Lower leg skin (tissue), 4 donors: ENCODE data around the gene SH3TC2. TPM values are rescaled to one million over a fixed set of nuclear protein-coding genes. Genes with fewer than 3 reads are reported as not detected.
"Not testable (repeated sequence)": the region's sequence is repeated elsewhere in the genome, so short reads cannot be mapped to it uniquely, and the experiment has no call there.

Experiments used
- DNase-seq, 2 donors: peaks; one replicate each; pipeline ENCODE4 v3.0.0-alpha.2; 2019; ENCODE audit warnings: low spot score in 2 of 2
- H3K4me3 ChIP-seq: fragments of 200-600 bp; sonication (generic); 2 replicates; pipeline ENCODE4 v1.5.1; 2017; ENCODE audit warnings: mild to moderate bottlenecking, low read depth; ENCODE audit not compliant: poor library complexity, severe bottlenecking
- POLR2A ChIP-seq, 2 donors: fragments of 450-650 bp; IDR thresholded peaks; one replicate each; pipeline ENCODE4 v1.6.1; 2016 to 2017; ENCODE audit warnings: antibody characterized with exemption in 2 of 2, mild to moderate bottlenecking in 1 of 2, moderate library complexity in 1 of 2
- WGBS, 2 donors: methylation state at CpG; one replicate each; pipeline ENCODE4 v1.1.5; 2018; 5-methylcytosine and 5-hydroxymethylcytosine counted together
- intact Hi-C: fragments of 100-400 bp; cut with DNase I; formaldehyde crosslinking; loops from one replicate; pipeline ENCODE4 v1.15.0; 2023; ENCODE audit warnings: low total_unique reads
- total RNA-seq, 4 donors: library from RNA; depleted of rRNA; stranded (reverse); fragments of >200 nt; gene quantifications; one replicate each; pipeline ENCODE4 v1.1.0, GENCODE V29; 2016
- TF ChIP-seq, protein P1 (sequence below), 3 donors: fragments of 450-650 bp; IDR thresholded peaks; one replicate each; pipeline ENCODE4 v1.5.1; 2016; ENCODE audit warnings: antibody characterized with exemption in 3 of 3, mild to moderate bottlenecking in 3 of 3, moderate library complexity in 2 of 3

SH3TC2 gene
- total RNA-seq, 4 donors from 2014 or later: 0.80 to 3.7 (median 2.0) TPM

DNA sequence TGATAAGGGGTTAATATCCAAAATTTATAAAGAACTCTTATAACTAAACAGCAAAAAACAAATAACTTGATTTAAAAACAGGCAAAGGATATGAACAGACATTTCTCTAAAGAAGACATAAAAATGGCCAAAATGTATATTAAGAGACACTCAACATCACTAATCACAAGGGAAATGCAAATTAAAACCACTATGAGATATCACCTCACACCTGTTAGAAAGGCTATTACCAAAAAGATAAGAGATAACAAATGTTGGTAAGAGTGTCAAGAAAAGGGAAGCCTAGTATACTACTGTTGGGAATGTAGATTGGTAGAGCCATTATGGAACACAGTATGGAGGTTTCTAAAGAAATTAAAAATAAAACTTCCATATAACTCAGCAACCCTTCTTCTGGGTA lies 19.4 kb upstream of the SH3TC2 start:
- DNase-seq: no peak
- H3K4me3 ChIP-seq: no peak overlapping the region
- TF ChIP-seq, protein P1, sequence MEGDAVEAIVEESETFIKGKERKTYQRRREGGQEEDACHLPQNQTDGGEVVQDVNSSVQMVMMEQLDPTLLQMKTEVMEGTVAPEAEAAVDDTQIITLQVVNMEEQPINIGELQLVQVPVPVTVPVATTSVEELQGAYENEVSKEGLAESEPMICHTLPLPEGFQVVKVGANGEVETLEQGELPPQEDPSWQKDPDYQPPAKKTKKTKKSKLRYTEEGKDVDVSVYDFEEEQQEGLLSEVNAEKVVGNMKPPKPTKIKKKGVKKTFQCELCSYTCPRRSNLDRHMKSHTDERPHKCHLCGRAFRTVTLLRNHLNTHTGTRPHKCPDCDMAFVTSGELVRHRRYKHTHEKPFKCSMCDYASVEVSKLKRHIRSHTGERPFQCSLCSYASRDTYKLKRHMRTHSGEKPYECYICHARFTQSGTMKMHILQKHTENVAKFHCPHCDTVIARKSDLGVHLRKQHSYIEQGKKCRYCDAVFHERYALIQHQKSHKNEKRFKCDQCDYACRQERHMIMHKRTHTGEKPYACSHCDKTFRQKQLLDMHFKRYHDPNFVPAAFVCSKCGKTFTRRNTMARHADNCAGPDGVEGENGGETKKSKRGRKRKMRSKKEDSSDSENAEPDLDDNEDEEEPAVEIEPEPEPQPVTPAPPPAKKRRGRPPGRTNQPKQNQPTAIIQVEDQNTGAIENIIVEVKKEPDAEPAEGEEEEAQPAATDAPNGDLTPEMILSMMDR (IDR thresholded peaks at IDR 0.05): no peak
- no peak for TF ChIP-seq POLR2A (IDR thresholded peaks at IDR 0.05)
- intact Hi-C loops: no loop called here

DNA sequence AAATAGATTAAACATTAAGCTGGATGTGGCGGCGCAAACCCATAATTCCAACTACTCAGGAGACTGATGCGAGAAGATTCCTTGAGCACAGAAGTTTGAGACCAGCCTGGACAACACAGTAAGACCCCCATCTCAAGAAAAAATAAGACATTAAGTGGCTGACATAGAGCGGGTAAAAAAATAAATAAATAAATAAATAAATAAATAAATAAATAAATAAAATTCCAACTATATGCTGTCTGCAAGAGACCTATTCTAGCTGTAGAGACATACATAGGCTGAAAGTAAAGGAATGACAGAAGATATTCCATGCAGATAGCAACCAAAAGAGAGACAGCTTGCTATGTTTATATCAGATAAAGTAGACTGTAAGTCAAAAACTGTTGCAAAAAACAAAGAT lies 17.4 kb upstream of the SH3TC2 start:
- no peak overlapping the region for H3K4me3 ChIP-seq
- 82 to 92% methylated on average over 4 of the region's 4 CpGs for WGBS, 2 donors
- TF ChIP-seq, protein P1 (IDR thresholded peaks at IDR 0.05): no peak
- TF ChIP-seq POLR2A (IDR thresholded peaks at IDR 0.05): no peak
- intact Hi-C loops: no loop called here
- DNase-seq: no peak

DNA sequence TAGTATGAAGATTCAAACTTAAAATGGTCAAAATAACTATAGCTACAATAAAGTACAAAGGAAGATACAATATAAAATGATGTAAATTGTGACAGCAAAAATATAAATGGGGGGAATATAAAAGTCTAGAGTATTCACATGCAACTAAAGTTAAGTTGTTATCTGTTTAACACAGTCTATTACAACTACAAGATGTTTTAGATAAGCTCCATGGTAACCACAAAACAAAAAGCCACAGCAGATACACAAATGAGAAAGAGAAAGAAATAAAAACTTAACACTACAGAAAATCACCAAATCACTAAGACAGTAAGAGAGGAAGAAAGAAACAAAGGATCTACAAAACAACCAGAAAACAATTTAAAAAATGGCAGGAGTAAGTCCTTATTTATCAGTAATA lies 17.0 kb upstream of the SH3TC2 start:
- DNase-seq: no peak
- intact Hi-C loops: no loop called here
- no peak overlapping the region for H3K4me3 ChIP-seq
- TF ChIP-seq, protein P1 (IDR thresholded peaks at IDR 0.05): no peak
- no peak for TF ChIP-seq POLR2A (IDR thresholded peaks at IDR 0.05)

DNA sequence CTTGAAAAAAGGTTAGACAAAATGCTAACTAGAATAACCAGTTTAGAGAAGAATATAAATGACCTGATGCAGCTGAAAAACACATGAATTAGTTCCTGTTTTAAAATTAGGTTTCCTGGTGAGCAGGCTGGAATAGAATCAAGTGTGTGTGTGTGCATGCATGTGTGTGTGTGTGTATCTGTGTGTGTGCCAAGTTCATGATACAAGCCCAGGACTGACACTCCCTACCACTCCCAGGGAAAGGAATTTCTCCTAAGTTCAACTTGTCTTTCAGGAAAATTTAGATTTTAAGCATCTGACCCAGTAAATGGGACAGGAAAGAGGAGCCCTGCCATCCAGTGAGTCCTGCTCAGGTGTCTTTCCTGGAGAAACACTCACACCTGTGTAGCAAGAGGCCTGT lies 11.2 kb upstream of the SH3TC2 start:
- intact Hi-C loops, DNase-seq, H3K4me3 ChIP-seq: not testable (repeated sequence)

DNA sequence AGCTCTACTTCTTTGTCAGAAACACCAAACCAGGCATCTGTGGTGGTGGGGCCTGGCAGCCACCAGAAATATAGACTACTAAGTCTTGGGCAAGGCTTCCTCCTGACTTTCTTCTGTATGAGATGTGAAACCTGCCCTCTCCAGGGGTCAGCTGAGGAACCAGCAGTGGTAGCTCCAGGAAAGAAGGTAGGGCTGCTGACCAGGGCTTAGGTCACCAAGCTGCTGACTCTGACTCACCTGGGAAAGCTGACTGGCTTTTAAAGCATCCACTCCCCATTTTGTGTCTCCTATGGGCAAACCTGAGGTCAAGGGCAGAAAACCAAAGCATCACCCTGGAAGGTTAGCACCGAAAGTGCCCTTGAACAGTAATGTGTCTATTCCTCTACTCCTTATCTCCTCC lies 10.4 kb upstream of the SH3TC2 start:
- TF ChIP-seq, protein P1 (IDR thresholded peaks at IDR 0.05): no peak
- TF ChIP-seq POLR2A (IDR thresholded peaks at IDR 0.05): no peak
- intact Hi-C loops: no loop called here
- DNase-seq: no peak
- H3K4me3 ChIP-seq: no peak overlapping the region
- 88 to 96% methylated on average over 1 of the region's 1 CpG for WGBS, 2 donors

DNA sequence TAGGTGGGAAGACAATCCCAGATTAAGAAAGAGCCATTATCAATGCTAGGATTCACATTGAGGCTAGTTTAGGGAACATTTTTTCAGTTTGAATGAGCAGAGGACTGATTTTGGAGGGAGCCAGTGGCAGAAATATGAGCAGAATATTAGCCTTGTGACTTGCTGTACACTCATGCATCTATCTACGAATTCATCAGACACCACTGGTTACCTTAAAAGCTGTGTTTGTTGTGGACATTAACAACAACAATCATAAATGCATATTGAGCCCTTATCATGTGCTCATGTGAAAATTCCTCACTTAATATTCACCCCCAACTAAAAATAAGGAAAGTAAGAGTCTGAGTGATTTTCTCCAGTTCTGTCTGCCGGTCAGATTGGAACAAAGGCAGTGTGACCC lies 9.9 kb upstream of the SH3TC2 start:
- WGBS, 2 donors: 85 to 89% methylated on average over 2 of the region's 2 CpGs
- H3K4me3 ChIP-seq: no peak overlapping the region
- DNase-seq: no peak
- TF ChIP-seq, protein P1 (IDR thresholded peaks at IDR 0.05): no peak
- no peak for TF ChIP-seq POLR2A (IDR thresholded peaks at IDR 0.05)
- intact Hi-C loops: no loop called here
